GM18505 (cell line): ENCODE results near the gene PXK.

Experiments
- ATAC-seq: cut with Tn5 transposase; IDR thresholded peaks from one replicate; pipeline ENCODE4 v1.9.1; 2021; ENCODE audit not compliant: unreplicated experiment
- POLR2A ChIP-seq: IDR thresholded peaks from 4 replicates; pipeline ENCODE4 v1.6.1; 2011; ENCODE audit warnings: borderline replicate concordance; ENCODE audit not compliant: insufficient read depth, insufficient read length; ENCODE audit errors: extremely low read depth

The PXK gene

GRCh38 chr3:58411851-58412830, 79.4 kb downstream of the PXK start:
- no peak for TF ChIP-seq POLR2A
- ATAC-seq = no peak

DNA sequence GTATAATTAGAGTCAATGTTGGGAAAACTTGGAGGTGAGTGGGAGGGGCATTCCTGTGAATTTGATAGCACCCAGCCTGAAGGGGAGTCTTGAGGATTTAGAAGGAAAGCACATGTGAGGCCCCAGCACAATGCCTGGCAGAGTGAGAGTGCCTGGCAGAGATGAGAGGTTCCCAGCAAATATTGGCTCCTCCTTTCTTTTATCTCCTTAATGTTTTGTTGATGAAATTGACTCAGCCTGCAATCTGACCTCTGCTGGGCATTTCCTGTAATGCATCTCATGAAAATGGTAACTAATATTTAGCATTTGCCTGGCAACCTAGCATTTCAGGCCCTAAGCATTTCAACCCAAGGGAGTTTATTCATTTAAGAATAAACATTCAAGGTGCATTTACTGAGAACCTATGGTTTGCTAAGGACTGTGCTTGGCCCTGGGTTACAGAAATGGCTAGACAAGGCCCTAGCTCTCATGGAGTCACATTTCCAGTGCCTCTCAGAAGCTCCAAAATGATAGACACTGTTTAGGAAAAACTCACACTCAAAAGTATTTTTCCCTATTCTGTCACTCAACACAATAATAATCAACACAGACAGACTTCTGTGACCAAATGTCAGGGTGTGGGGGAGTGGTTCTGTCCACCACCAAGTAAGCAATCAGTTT, 82.0 kb downstream of the PXK start:
- TF ChIP-seq POLR2A = no peak
- no peak for ATAC-seq

- no peak for ATAC-seq
- no peak for TF ChIP-seq POLR2A
These were observed 83.5 kb downstream of the PXK start for GRCh38 chr3:58416191-58416590.

DNA sequence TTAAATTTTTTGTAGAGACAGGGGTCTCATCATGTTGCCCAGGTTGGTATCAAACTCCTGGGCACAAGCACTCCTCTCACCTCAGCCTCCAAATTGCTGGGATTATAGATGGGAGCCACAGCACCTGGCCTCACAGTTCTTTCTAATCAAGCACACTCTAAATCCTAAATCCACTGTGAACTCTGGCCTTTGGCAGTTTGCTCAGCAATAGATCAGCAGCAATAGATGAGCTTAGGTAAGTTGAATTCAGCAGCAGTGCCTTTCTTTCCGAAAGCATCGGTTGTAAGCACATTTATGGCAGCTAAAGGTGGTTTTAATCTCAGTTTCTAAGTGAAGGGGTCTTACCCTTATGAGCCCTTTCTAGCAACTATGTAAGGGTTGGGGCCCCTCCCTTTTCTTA, 84.4 kb downstream of the PXK start:
- no peak for TF ChIP-seq POLR2A
- no peak for ATAC-seq

- TF ChIP-seq POLR2A = no peak
- ATAC-seq = no peak
These were observed 85.5 kb downstream of the PXK start for GRCh38 chr3:58418227-58418626.

- no peak for TF ChIP-seq POLR2A
- ATAC-seq = peak; percentile 63
These were observed 87.3 kb downstream of the PXK start for GRCh38 chr3:58419780-58420507.

DNA sequence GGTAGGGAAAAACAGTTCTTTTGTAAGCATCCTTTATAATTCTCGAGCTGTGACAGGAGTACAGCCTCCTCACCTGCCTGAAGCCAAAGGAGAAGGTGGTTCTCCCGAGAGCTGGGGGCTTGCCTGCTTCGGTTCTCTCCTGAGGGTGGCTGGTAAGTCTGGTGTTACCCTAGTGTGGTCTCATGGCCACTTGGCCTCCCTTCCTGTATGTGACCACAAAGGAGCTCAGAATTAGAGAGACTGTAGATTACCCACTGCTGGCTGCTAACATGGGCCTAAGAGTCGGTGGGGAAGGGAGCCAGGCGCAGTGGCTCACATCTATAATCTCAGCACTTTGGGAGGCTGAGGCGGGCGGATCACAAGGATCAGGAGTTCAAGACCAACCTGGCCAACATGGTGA, 88.3 kb downstream of the PXK start:
- no peak for TF ChIP-seq POLR2A
- ATAC-seq = no peak

GRCh38 chr3:58422756-58423325, 90.1 kb downstream of the PXK start:
- no peak for TF ChIP-seq POLR2A
- ATAC-seq = no peak

GRCh38 chr3:58424613-58425012, 91.9 kb downstream of the PXK start:
- TF ChIP-seq POLR2A = no peak
- ATAC-seq = no peak

- ATAC-seq = no peak
- no peak for TF ChIP-seq POLR2A
These were observed 93.1 kb downstream of the PXK start for GRCh38 chr3:58425782-58426181.

- no peak for ATAC-seq
- no peak for TF ChIP-seq POLR2A
These were observed 95.1 kb downstream of the PXK start for GRCh38 chr3:58427661-58428361.

GRCh38 chr3:58429657-58430056, 97.0 kb downstream of the PXK start:
- TF ChIP-seq POLR2A = no peak
- no peak for ATAC-seq
